Measurements from ENCODE around the gene SLC26A1. TPM values are rescaled to one million over a fixed set of nuclear protein-coding genes. Genes with fewer than 3 reads are reported as not detected.

Gene SLC26A1
- polyA plus RNA-seq, 1 donor from 2014 or later: 0.12 TPM

- H3K79me2 ChIP-seq (replicated peaks; ENCODE audit: insufficient read depth, low read length): no peaks in the 10 kb centered on the region
- no peak overlapping the region for H3K4me2 ChIP-seq (ENCODE audit: low read length)
- no peak overlapping the region for H3K9ac ChIP-seq (ENCODE audit: low read length)
- no peaks in the 10 kb centered on the region for H3F3A ChIP-seq (ENCODE audit: insufficient read depth, low read length, poor library complexity, severe bottlenecking)
- no peak overlapping the region for H3K27ac ChIP-seq (ENCODE audit: low read length)
- no peaks in the 10 kb centered on the region for H3K27me3 ChIP-seq (ENCODE audit: insufficient read depth, low read depth, low read length)
- no peak overlapping the region for H2AFZ ChIP-seq (ENCODE audit: low read depth, low read length)
- no peaks in the 10 kb centered on the region for H3K9me2 ChIP-seq (ENCODE audit: insufficient read depth, low read length)
- H4K20me1 ChIP-seq (ENCODE audit: insufficient read depth): no peaks in the 10 kb centered on the region
- no peaks in the 10 kb centered on the region for H3K9me3 ChIP-seq (ENCODE audit: low read length)
- H3K36me3 ChIP-seq (ENCODE audit: insufficient read depth, low read length): no peaks in the 10 kb centered on the region
- no peak overlapping the region for H3K4me3 ChIP-seq (ENCODE audit: low read length)
- TF ChIP-seq EP300 (conservative IDR thresholded peaks at IDR 0.05; ENCODE audit: poor library complexity, severe bottlenecking) (no peak), CTCF (IDR thresholded peaks at IDR 0.05; ENCODE audit: poor library complexity, severe bottlenecking) (no peak), REST (IDR thresholded peaks at IDR 0.05; ENCODE audit: borderline replicate concordance) (no peak), TAF1 (IDR thresholded peaks at IDR 0.05; ENCODE audit: low read depth) (no peak), SMC3 (conservative IDR thresholded peaks at IDR 0.05; ENCODE audit: poor library complexity) (no peak), MXI1 (conservative IDR thresholded peaks at IDR 0.05; ENCODE audit: poor library complexity, severe bottlenecking) (no peak), EZH2 (IDR thresholded peaks at IDR 0.05; ENCODE audit: borderline replicate concordance, insufficient read depth, low read length, poor library complexity, severe bottlenecking) (no peak), POLR2AphosphoS5 (IDR thresholded peaks at IDR 0.05) (no peak), RAD21 (conservative IDR thresholded peaks at IDR 0.05) (no peak)
Observed at GRCh38 chr4:988726-989721, 4.2 kb downstream of the SLC26A1 start.

DNA sequence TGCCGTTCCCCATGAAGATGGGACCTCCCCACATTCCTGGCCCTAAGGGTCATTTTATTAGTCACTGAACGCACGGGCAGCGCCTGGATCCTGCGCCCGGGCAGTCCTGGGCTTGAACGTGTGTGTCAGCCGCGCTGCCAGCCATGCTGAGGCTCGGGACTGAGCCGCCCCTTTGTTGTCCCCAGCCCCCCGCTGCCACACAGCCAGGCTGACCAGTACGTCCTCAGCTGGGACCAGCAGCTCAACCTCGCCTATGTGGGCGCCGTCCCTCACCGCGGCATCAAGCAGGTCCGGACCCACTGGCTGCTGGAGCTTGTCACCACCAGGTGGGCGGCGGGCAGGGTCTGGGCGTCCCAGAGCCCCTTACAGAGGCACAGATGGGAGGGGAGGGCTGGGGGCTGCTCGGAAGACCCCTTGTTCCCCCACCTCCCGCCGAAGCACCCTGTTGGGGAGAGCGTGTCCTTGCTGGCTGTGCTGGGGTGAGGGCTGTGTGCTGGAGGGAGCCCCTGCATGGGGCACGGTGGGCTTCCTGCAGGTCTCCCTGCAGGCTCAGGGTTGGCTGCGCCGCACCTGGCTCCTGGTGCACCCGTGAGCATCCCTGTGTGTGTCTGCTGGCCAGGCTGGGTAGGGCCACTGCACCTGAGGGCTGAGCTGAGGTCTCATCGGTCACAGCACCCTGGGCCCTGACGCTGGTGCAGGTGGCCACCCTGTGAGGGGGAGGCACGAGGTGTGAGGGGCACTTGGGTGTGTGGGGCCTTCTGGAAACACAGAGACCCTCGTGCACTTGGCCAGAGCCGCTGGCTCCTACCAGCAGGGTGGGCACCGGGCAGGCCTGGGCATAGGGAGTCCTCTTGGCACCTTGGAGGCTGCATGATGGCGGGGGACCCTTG lies 5.3 kb downstream of the SLC26A1 start:
- TF ChIP-seq EP300 (conservative IDR thresholded peaks at IDR 0.05; ENCODE audit: poor library complexity, severe bottlenecking) (no peak), TAF1 (IDR thresholded peaks at IDR 0.05; ENCODE audit: low read depth) (no peak), SMC3 (conservative IDR thresholded peaks at IDR 0.05; ENCODE audit: poor library complexity) (no peak), REST (IDR thresholded peaks at IDR 0.05; ENCODE audit: borderline replicate concordance) (no peak), EZH2 (IDR thresholded peaks at IDR 0.05; ENCODE audit: borderline replicate concordance, insufficient read depth, low read length, poor library complexity, severe bottlenecking) (no peak), MXI1 (conservative IDR thresholded peaks at IDR 0.05; ENCODE audit: poor library complexity, severe bottlenecking) (no peak), POLR2AphosphoS5 (IDR thresholded peaks at IDR 0.05) (no peak), RAD21 (conservative IDR thresholded peaks at IDR 0.05) (no peak), CTCF (IDR thresholded peaks at IDR 0.05; ENCODE audit: poor library complexity, severe bottlenecking) (no peak)
- Histone ChIP-seq H3K36me3 (ENCODE audit: insufficient read depth, low read length) (no peaks in the 10 kb centered on the region), H3K4me3 (ENCODE audit: low read length) (peak overlapping the region; percentile 77), H3F3A (ENCODE audit: insufficient read depth, low read length, poor library complexity, severe bottlenecking) (no peaks in the 10 kb centered on the region), H3K27me3 (ENCODE audit: insufficient read depth, low read depth, low read length) (no peaks in the 10 kb centered on the region), H3K4me2 (ENCODE audit: low read length) (no peak overlapping the region), H3K9me2 (ENCODE audit: insufficient read depth, low read length) (no peaks in the 10 kb centered on the region), H3K9me3 (ENCODE audit: low read length) (no peaks in the 10 kb centered on the region), H3K27ac (ENCODE audit: low read length) (no peak overlapping the region), H2AFZ (ENCODE audit: low read depth, low read length) (no peak overlapping the region), H3K9ac (ENCODE audit: low read length) (no peak overlapping the region), H3K79me2 (replicated peaks; ENCODE audit: insufficient read depth, low read length) (no peaks in the 10 kb centered on the region), H4K20me1 (ENCODE audit: insufficient read depth) (no peaks in the 10 kb centered on the region)

Measured in neural cell (in vitro differentiated cells).